ENCODE results near the gene ODC1. TPM values are rescaled to one million over a fixed set of nuclear protein-coding genes. Genes with fewer than 3 reads are reported as not detected.

The ODC1 gene
- total and polyA plus RNA-seq, 5 experiments from 2014 or later: 44.5 to 70.7 (median 57.1) TPM

- Mint-ChIP-seq H3K4me3 (peak overlapping the region in 1 of 10 donors; percentile 18), H3K4me1 (peaks cover 11 to 17% (median 11%) of the 10 kb centered on the region in 4 donors), H3K27me3 (peaks cover 0 to 21% (median 3%) of the 10 kb centered on the region in 5 donors), H3K36me3 (peaks cover 0 to 38% (median 7%) of the 10 kb centered on the region in 3 donors), H3K27ac (peak overlapping the region in 1 of 10 donors; percentile 11), H3K9me3 (no peaks in the 10 kb centered on the region)
- POLR2A ChIA-PET: interaction anchor here (0.7 to 0.8 kb wide), 2 partner anchors 127 to 309 kb away, joined by 3 read pairs; no protein-coding TSS in a partner anchor
- ATAC-seq (no peak), DNase-seq (no peak)
These were observed 19.2 kb downstream of the ODC1 start for GRCh38 chr2:10428924-10429323.

DNA sequence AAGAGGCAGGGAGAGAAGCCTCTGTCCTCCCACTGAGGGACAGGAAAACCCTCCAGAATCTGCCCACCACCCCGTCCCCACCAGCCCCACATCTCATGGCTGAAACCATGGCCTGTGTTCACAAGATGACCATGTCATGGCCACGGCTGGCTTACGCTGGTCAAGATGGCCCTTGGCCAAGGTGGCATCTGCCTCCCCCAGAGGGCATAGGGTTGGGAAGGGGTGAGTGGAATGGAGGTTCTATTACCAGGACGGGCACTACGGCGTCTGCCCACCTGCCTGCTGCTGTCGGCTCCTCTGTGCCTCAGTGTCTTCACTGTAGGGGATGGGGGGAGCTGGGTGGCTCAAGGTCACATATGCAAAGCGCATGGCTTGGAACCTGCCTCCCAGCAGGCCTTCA is 19.8 kb downstream of the ODC1 start:
- H3K4me3 Mint-ChIP-seq: no peak overlapping the region
- POLR2A ChIA-PET: interaction anchor here (0.7 to 0.8 kb wide), 2 partner anchors 126 to 309 kb away, joined by 3 read pairs; no protein-coding TSS in a partner anchor
- ATAC-seq (no peak), DNase-seq (no peak)
- H3K36me3 Mint-ChIP-seq: peaks cover 0 to 44% (median 7%) of the 10 kb centered on the region in 3 donors
- H3K4me1 Mint-ChIP-seq: peaks cover 9 to 14% (median 11%) of the 10 kb centered on the region in 4 donors
- peaks cover 0 to 17% (median 2%) of the 10 kb centered on the region in 5 donors for H3K27me3 Mint-ChIP-seq
- H3K27ac Mint-ChIP-seq: peak overlapping the region in 1 of 10 donors; percentile 11
- no peaks in the 10 kb centered on the region for H3K9me3 Mint-ChIP-seq

- peaks cover 0 to 9% (median 0%) of the 10 kb centered on the region in 5 donors for H3K27me3 Mint-ChIP-seq
- DNase-seq (no peak), ATAC-seq (no peak)
- no peaks in the 10 kb centered on the region for H3K9me3 Mint-ChIP-seq
- H3K4me1 Mint-ChIP-seq: peaks cover 6 to 10% (median 7%) of the 10 kb centered on the region in 4 donors
- POLR2A ChIA-PET: no interaction called here
- peaks cover 0 to 51% (median 7%) of the 10 kb centered on the region in 3 donors for H3K36me3 Mint-ChIP-seq
- H3K27ac Mint-ChIP-seq: peak overlapping the region in 2 of 10 donors; percentile 31 to 80
- H3K4me3 Mint-ChIP-seq: no peak overlapping the region
These were observed 20.5 kb downstream of the ODC1 start for GRCh38 chr2:10427618-10427949.

DNA sequence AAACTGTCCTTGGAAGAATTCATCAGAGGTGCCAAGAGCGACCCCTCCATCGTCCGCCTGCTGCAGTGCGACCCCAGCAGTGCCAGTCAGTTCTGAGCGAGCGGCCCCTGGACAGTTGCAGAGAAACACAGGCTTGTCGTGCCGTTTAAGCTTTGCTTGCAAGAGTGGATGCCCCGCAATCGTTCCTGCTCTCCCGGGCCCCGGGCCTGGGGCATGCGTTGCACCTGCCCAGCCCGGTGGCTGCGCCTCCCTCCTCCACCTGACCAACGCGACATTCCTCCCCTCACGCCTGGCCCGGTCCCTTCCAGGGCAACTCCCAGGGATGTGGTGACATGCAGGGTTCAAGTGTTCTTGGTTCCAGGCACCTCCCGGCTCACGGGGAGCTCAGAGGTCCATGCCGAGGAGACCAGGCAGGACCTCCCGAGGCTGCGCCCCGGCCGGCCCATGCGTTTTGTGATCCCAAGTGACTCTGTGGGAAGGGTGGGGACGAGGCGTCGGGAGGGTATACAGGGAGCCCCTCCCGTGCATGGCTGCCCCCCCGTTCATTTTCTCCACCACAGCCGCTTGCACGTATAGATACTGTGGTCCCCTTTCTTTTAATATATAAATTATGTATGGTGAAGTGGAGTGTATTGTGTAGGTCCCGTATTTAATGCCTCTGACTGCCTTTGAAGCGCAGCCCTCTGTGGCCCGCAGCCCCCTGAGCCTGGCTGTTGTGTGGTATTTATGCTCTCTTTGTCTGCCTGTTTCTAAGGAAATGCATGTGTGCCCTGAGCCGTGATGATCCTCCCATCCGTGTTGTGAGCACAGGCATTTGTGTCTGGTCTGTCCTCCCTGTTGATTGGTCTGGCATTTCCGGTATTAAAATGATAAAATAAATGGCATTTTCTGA is 21.2 kb downstream of the ODC1 start:
- peaks cover 0 to 57% (median 7%) of the 10 kb centered on the region in 3 donors for H3K36me3 Mint-ChIP-seq
- ATAC-seq (no peak), DNase-seq (no peak)
- peaks cover 2 to 6% (median 3%) of the 10 kb centered on the region in 4 donors for H3K4me1 Mint-ChIP-seq
- H3K27me3 Mint-ChIP-seq: peaks cover 0 to 4% (median 0%) of the 10 kb centered on the region in 5 donors
- H3K4me3 Mint-ChIP-seq: no peak overlapping the region
- POLR2A ChIA-PET: no interaction called here
- H3K9me3 Mint-ChIP-seq: no peaks in the 10 kb centered on the region
- H3K27ac Mint-ChIP-seq: peak overlapping the region in 2 of 10 donors; percentile 31 to 80

- no peaks in the 10 kb centered on the region for H3K9me3 Mint-ChIP-seq
- no peaks in the 10 kb centered on the region for H3K27me3 Mint-ChIP-seq
- ATAC-seq (no peak), DNase-seq (peak in 1 of 10 donors; percentile 50)
- no peak overlapping the region for H3K27ac Mint-ChIP-seq
- POLR2A ChIA-PET: no interaction called here
- H3K4me3 Mint-ChIP-seq: no peak overlapping the region
- peaks cover 0 to 1% (median 0%) of the 10 kb centered on the region in 4 donors for H3K4me1 Mint-ChIP-seq
- H3K36me3 Mint-ChIP-seq: peaks cover 0 to 69% (median 7%) of the 10 kb centered on the region in 3 donors
These were observed 22.4 kb downstream of the ODC1 start for GRCh38 chr2:10425699-10426098.

DNA sequence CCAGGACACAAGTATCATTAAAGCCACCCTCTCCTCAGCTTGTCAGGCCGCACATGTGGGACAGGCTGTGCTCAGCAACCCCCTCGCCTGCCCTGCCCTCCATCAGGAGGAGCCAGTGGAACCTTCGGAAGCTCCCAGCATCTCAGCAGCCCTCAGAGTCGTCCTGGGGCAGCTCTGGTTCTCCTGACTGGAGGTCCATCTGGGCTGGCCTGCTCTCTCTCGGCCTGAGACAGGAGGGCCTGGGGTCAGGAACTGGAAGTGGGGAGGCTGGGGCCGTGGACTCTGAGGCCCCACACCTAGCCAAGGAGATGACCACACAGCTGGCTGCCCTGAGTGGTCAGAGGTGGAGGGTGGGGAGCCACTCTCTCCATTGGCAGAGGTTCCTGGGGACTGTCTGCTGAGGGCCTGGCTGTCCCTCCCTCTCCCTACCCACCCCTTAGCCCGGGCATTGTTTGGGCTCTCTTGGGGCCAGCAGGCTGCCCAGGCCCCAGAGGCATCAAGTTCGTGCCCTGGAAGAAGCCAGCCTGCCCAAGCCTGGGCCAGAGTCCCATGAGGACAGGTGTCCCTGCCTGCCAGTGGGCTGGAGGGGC is 23.1 kb downstream of the ODC1 start:
- no peaks in the 10 kb centered on the region for H3K9me3 Mint-ChIP-seq
- no peak overlapping the region for H3K4me3 Mint-ChIP-seq
- H3K4me1 Mint-ChIP-seq: peaks cover 0 to 1% (median 0%) of the 10 kb centered on the region in 4 donors
- H3K27ac Mint-ChIP-seq: no peak overlapping the region
- DNase-seq (peak in 1 of 10 donors; percentile 56), ATAC-seq (no peak)
- POLR2A ChIA-PET: no interaction called here
- no peaks in the 10 kb centered on the region for H3K27me3 Mint-ChIP-seq
- H3K36me3 Mint-ChIP-seq: peaks cover 0 to 74% (median 7%) of the 10 kb centered on the region in 3 donors

DNA sequence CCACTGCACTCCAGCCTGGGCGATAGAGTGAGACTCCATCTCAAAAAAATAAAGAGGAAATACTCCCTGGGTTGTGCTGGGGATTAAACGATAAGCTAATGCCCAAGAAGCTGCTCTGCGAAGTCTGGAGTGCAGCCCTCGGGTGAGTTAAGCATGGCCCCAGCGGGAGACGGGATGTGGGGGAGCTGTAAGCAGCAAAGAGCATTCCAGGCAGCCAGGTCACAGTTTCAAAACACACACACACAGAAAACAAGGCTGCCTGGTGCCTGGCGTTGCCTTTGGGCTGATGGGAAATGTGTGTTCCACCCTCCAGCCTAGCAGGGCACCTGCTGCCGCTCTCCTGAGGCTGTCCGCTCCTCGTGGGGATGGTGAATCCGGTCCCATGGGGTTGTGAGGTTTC is 24.1 kb downstream of the ODC1 start:
- POLR2A ChIA-PET: interaction anchor here (0.8 kb wide), 1 partner anchor 15 kb away, joined by 3 read pairs; no protein-coding TSS in a partner anchor

DNA sequence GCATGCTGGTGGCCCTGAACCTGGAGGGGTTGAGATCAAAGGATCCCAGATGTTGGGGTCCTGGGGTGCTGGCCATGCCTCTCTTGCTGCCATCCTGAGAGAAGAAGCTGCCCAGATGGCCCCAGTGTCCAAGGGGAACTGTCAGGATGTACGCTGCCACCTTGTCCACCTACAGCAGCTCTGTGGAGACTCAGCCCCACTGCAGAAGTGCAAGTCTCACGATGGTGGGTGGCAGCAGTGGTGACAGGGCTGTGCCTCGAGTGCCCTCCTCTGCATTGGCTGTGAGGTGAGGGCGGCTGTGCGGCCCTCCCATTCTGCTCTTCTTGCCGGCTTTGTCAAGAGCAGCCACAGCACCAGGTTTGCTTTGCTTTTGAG is 24.7 kb downstream of the ODC1 start:
- H3K4me1 Mint-ChIP-seq: peaks cover 0 to 7% (median 4%) of the 10 kb centered on the region in 4 donors
- H3K9me3 Mint-ChIP-seq: no peaks in the 10 kb centered on the region
- ATAC-seq (no peak), DNase-seq (no peak)
- POLR2A ChIA-PET: interaction anchor here (0.8 kb wide), 1 partner anchor 14 kb away, joined by 3 read pairs; no protein-coding TSS in a partner anchor
- H3K27me3 Mint-ChIP-seq: no peaks in the 10 kb centered on the region
- no peak overlapping the region for H3K27ac Mint-ChIP-seq
- H3K36me3 Mint-ChIP-seq: peaks cover 0 to 89% (median 15%) of the 10 kb centered on the region in 3 donors
- H3K4me3 Mint-ChIP-seq: no peak overlapping the region

More for the DNA sequence above, 24.1 kb downstream of the ODC1 start:
- no peak overlapping the region for H3K4me3 Mint-ChIP-seq
- H3K36me3 Mint-ChIP-seq: peaks cover 0 to 83% (median 15%) of the 10 kb centered on the region in 3 donors
- DNase-seq: peak in 1 of 10 donors; percentile 32
- ATAC-seq: no peak
- no peak overlapping the region for H3K27ac Mint-ChIP-seq
- H3K27me3 Mint-ChIP-seq: no peaks in the 10 kb centered on the region
- H3K9me3 Mint-ChIP-seq: no peaks in the 10 kb centered on the region
- H3K4me1 Mint-ChIP-seq: peaks cover 0 to 4% (median under 1%) of the 10 kb centered on the region in 4 donors

DNA sequence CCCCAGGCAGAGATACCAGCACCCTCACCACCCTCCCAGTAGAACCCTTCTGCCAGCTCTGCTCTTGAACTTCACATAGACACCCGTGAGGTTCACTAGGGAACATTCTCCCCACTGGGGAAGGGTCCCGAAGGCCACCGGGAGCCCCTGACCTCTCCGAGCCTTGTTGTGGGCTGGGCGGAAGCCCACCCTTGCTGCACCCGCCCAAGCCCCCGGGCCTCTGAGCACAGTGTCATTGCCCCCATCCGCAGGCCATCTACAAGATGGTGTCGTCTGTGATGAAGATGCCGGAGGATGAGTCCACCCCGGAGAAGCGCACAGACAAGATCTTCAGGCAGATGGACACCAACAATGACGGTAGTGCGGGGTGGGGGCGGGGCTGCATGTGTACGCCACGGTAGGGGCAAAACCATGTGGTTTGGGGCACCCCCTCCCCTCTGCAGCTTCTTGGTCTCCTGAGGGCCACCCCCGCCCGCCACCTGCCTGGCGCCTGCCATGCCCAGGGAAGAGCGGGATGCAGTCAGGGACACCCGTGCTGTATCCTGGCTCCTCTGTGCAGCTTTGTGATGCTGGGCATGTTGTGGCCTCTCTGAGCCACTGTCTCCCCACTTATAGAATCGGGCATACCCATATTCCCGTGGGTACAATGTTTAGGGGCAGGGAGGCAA is 25.3 kb downstream of the ODC1 start:
- Mint-ChIP-seq H3K27me3 (no peaks in the 10 kb centered on the region), H3K4me3 (no peak overlapping the region)
- POLR2A ChIA-PET: no interaction called here

GRCh38 chr2:10422251-10422650 is 25.9 kb downstream of the ODC1 start:
- Mint-ChIP-seq H3K36me3 (peaks cover 0 to 78% (median 11%) of the 10 kb centered on the region in 3 donors), H3K9me3 (no peaks in the 10 kb centered on the region), H3K27me3 (no peaks in the 10 kb centered on the region), H3K4me3 (no peak overlapping the region), H3K27ac (no peak overlapping the region), H3K4me1 (peaks cover 0 to 14% (median 11%) of the 10 kb centered on the region in 4 donors)
- DNase-seq (no peak), ATAC-seq (no peak)
- POLR2A ChIA-PET: no interaction called here

More for the DNA sequence above, 25.3 kb downstream of the ODC1 start:
- peak in 1 of 10 donors; percentile 43 for DNase-seq
- Mint-ChIP-seq H3K9me3 (no peaks in the 10 kb centered on the region), H3K4me1 (peaks cover 0 to 9% (median 6%) of the 10 kb centered on the region in 4 donors), H3K36me3 (peaks cover 0 to 84% (median 15%) of the 10 kb centered on the region in 3 donors), H3K27ac (no peak overlapping the region)
- ATAC-seq: no peak

DNA sequence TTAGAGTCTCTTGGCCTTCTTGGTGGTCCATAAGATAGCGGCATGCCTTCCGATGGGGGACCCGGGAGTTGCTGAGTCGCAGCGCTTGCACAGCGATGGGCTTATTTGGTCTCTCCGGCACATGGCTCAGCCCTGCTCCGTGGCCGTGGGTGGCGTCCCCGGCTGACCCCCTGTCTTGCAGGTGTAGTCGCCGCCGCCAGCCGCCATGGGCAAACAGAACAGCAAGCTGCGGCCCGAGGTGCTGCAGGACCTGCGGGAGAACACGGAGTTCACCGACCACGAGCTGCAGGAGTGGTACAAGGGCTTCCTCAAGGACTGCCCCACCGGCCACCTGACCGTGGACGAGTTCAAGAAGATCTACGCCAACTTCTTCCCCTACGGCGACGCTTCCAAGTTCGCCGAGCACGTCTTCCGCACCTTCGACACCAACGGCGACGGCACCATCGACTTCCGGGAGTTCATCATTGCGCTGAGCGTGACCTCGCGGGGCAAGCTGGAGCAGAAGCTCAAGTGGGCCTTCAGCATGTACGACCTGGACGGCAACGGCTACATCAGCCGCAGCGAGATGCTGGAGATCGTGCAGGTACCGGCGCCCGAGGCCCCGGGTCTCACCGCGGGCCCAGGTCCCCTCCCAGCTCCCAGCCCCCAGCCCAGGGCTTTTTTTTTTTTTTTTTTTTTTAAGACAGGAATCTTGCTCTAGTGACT is 28.4 kb downstream of the ODC1 start:
- DNase-seq (no peak), ATAC-seq (no peak)
- Mint-ChIP-seq H3K4me3 (no peak overlapping the region), H3K36me3 (peaks cover 0 to 59% (median 8%) of the 10 kb centered on the region in 3 donors), H3K4me1 (peaks cover 7 to 23% (median 13%) of the 10 kb centered on the region in 4 donors), H3K27me3 (no peaks in the 10 kb centered on the region), H3K27ac (no peak overlapping the region), H3K9me3 (no peaks in the 10 kb centered on the region)
- POLR2A ChIA-PET: interaction anchor here (0.7 to 1.6 kb wide), 2 partner anchors 13 to 15 kb away, joined by 4 to 6 read pairs; no protein-coding TSS in a partner anchor

All from naive thymus-derived CD8-positive, alpha-beta T cell (primary cell).